Progenitor cell of endocrine pancreas (in vitro differentiated cells): ENCODE results near the gene FBXL16. TPM values are rescaled to one million over a fixed set of nuclear protein-coding genes. Genes with fewer than 3 reads are reported as not detected.

ENCODE experiments used
- DNase-seq: peaks from one replicate; pipeline ENCODE4 v3.0.0; 2021; ENCODE audit warnings: low spot score; ENCODE audit not compliant: unreplicated experiment
- H3K27ac Mint-ChIP-seq: 2 replicates; pipeline ENCODE4 v1.8.0; 2021; ENCODE audit warnings: mild to moderate bottlenecking, moderate library complexity, mixed read lengths
- H3K27me3 Mint-ChIP-seq: 2 replicates; pipeline ENCODE4 v1.8.0; 2021; ENCODE audit warnings: mixed read lengths
- H3K36me3 Mint-ChIP-seq: 2 replicates; pipeline ENCODE4 v1.8.0; 2022; ENCODE audit warnings: mixed read lengths; ENCODE audit not compliant: insufficient read depth
- H3K4me1 Mint-ChIP-seq: 2 replicates; pipeline ENCODE4 v1.8.0; 2021; ENCODE audit warnings: low read depth, mixed read lengths
- H3K4me3 Mint-ChIP-seq: 2 replicates; pipeline ENCODE4 v1.8.0; 2021; ENCODE audit warnings: low read depth, mild to moderate bottlenecking, moderate library complexity, mixed read lengths
- H3K9me3 Mint-ChIP-seq: 2 replicates; pipeline ENCODE4 v1.8.0; 2021; ENCODE audit warnings: low read depth, mixed read lengths
- total RNA-seq: library from RNA; stranded (reverse); gene quantifications from 2 replicates; pipeline ENCODE4 v1.2.1, GENCODE V29; 2021
- TF ChIP-seq, protein P1 (sequence below): fragments of 200-600 bp; sonication (generic); IDR thresholded peaks from one replicate; pipeline ENCODE4 v1.5.0; 2021; ENCODE audit warnings: antibody characterized with exemption, mild to moderate bottlenecking; ENCODE audit not compliant: unreplicated experiment

The FBXL16 gene
- total RNA-seq, 1 donor from 2014 or later: 4.3 TPM

DNA sequence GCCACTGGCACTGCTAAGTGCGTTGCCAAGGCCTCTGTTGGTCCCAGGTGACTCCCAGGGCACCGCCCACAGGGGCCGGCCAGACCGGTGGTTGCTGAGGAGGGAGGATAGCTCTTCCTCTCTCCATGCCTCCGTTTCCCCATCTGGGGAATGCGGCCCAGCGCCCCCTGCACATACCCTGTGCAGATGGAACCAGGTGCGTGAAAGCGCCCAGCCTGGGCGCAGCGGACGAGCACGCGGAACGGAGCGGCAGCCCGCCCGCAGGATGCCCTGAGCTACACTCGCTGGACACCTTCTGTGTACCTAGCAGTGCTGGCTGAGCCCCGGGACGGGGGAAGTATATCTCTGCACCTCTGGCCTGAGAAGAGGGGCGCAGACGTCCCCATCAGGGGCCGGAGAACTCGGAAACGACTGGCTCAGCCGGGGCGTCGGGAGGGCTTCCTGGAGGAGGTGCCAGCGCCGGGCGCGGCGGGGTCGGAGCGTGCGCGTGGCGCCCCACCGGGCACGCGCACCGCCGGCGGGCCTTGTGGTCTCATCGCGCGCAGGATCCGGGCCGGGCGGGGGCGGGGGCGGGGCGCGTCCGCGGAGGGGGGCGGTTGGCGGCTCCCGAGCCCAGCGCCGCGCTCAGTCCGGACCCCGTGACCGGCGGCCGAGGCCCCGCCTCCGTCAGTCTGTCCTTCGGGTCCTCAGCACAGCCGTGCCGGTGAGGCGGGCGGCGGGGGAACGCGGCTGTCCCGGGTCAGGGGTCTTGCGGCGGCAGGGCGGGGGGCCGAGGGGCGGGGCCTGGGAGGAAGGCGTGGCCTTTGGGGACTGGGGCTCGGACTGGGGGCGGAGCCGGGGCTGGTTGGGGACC is 21.1 kb upstream of the FBXL16 start, which contains the start of the genes CCDC78 and HAGHL:
Gene CCDC78, minus strand, starts transcription at position 6 of the 853 bp plus-strand sequence. CDS start 76 bp downstream, outside the sequence.
Gene HAGHL, plus strand, starts transcription at position 669 of the 853 bp plus-strand sequence. CDS start 404 bp downstream, outside the sequence.
- DNase-seq: no peak
- H3K27ac Mint-ChIP-seq: no peak within 1 kb of the TSS
- TF ChIP-seq, protein P1, sequence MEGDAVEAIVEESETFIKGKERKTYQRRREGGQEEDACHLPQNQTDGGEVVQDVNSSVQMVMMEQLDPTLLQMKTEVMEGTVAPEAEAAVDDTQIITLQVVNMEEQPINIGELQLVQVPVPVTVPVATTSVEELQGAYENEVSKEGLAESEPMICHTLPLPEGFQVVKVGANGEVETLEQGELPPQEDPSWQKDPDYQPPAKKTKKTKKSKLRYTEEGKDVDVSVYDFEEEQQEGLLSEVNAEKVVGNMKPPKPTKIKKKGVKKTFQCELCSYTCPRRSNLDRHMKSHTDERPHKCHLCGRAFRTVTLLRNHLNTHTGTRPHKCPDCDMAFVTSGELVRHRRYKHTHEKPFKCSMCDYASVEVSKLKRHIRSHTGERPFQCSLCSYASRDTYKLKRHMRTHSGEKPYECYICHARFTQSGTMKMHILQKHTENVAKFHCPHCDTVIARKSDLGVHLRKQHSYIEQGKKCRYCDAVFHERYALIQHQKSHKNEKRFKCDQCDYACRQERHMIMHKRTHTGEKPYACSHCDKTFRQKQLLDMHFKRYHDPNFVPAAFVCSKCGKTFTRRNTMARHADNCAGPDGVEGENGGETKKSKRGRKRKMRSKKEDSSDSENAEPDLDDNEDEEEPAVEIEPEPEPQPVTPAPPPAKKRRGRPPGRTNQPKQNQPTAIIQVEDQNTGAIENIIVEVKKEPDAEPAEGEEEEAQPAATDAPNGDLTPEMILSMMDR: no peak
- peak within 1 kb of the TSS; percentile 60 for H3K4me3 Mint-ChIP-seq
- peaks cover 15% of the 10 kb centered on the region for H3K27me3 Mint-ChIP-seq
- H3K36me3 Mint-ChIP-seq: no peaks in the 10 kb centered on the region
- no peaks in the 10 kb centered on the region for H3K4me1 Mint-ChIP-seq
- H3K9me3 Mint-ChIP-seq: no peaks in the 10 kb centered on the region

DNA sequence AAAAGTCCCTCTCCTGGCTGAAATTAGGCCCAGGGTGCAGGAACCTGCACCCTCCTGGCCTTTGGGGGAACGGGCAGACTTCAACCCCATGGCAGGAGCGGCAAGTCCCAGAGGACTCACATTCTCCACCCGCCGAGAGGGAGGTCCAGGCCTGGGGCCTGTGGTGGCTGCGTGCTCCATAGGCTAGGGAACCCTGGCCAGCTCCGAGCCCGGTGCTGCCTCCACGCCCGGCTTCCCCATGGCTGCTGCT is 20.5 kb upstream of the FBXL16 start:
- DNase-seq: no peak
- Mint-ChIP-seq H3K4me3 (no peak overlapping the region), H3K27me3 (peaks cover 15% of the 10 kb centered on the region), H3K27ac (no peak overlapping the region), H3K9me3 (no peaks in the 10 kb centered on the region), H3K4me1 (no peaks in the 10 kb centered on the region), H3K36me3 (no peaks in the 10 kb centered on the region)
- TF ChIP-seq, protein P1: no peak

DNA sequence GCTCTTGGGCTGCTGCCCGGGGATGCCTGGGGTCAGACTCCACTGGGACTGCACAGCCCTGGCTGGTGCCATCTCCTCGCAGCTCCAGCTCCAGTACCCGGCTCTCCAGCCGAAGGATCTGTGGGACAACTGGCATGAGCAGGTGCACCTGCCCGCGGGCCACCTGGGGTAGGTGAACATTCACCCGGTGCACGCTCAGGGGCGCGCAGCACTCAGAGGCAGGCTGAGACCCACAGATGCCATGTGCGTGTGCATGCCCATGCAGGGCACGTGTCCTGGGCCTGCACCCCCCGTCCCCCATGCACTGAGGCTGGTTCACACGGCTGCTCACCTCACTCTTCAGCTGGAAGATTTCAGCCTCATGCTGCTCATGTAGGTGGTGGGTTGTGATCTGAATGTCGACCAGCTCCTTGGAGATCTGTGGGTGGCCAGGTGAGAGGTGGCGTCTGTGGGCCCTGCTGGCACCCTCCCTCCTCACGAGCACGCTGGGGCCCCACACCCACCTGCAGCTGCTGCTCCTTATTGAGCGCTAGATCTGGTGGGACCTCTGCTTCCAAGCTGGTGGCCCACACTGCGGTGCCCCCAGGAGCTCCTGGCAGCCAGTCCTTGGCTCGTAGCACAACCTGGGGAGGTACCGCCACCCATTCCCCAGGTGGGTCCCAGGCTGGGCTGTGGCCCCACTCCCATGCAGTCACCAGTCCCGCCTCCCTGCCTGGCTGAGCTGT is 20.0 kb upstream of the FBXL16 start:
- TF ChIP-seq, protein P1: no peak
- no peaks in the 10 kb centered on the region for H3K4me1 Mint-ChIP-seq
- no peak for DNase-seq
- peaks cover 15% of the 10 kb centered on the region for H3K27me3 Mint-ChIP-seq
- no peaks in the 10 kb centered on the region for H3K9me3 Mint-ChIP-seq
- H3K36me3 Mint-ChIP-seq: no peaks in the 10 kb centered on the region
- H3K4me3 Mint-ChIP-seq: no peak overlapping the region
- H3K27ac Mint-ChIP-seq: no peak overlapping the region

DNA sequence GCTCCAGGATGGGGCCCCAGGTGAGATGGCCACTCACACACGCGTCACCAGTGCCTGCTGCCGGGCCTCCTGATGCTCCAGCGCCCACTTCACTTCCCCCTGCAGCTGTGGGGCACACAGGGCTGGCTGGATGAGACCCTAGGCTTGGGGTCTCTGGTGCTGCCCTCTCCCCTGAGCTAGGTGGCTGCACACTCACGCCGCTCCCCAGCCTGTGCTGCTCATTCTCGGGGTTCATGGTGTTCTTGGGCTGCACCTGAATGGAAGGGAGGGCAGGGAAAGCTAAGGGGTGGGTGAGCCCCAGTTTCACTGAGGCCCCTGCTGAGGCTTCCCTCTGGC is 19.4 kb upstream of the FBXL16 start:
- Mint-ChIP-seq H3K36me3 (no peaks in the 10 kb centered on the region), H3K27me3 (peaks cover 15% of the 10 kb centered on the region), H3K27ac (no peak overlapping the region), H3K9me3 (no peaks in the 10 kb centered on the region), H3K4me1 (peaks cover 4% of the 10 kb centered on the region), H3K4me3 (no peak overlapping the region)
- TF ChIP-seq, protein P1: no peak
- DNase-seq: no peak

DNA sequence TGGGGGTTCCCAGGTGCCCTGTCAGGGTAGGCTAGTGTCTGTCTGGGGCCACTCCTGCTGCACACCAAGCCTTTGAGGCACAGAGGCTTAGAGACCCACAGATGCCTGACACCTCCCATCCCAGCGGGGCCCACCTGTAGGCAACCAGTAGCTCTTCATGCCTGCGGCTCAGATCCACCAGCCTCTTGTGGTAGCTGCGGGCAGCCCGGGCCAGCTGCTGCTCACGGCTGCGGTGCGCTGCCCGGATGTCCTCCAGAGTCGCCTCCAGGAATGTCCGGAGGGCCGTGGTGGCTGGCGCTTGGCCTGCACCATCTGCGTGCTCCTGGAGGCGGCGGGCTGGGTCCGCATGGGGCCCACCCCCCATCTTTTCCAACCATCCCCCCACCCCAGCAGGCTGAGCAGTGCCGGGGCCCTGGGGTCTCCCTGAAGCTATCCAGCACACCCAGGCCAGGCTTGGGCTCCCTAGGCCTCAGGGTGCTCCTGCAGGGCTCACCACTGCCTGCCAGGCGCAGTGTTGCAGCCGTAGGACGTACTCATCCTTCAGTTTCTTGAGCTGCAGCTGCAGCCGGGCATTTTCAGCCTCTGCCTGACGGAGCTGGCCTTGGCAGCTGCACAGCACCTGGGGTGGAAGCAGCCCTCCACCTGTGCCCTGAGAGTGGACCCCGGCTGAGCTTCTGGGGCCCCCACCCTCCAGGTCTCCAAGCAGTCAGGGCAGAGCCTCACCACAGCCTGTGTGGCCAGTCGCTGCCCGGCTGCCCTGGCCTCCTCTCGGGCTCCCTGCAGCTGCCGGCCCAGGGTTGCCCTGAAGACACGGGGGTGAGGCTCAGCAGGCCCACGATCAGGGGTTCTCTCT is 18.8 kb upstream of the FBXL16 start:
- no peak overlapping the region for H3K4me3 Mint-ChIP-seq
- no peak for DNase-seq
- peaks cover 4% of the 10 kb centered on the region for H3K4me1 Mint-ChIP-seq

More for the DNA sequence above, 18.8 kb upstream of the FBXL16 start:
- H3K9me3 Mint-ChIP-seq: no peaks in the 10 kb centered on the region
- peaks cover 15% of the 10 kb centered on the region for H3K27me3 Mint-ChIP-seq
- no peaks in the 10 kb centered on the region for H3K36me3 Mint-ChIP-seq
- TF ChIP-seq, protein P1: no peak
- no peak overlapping the region for H3K27ac Mint-ChIP-seq
